OCI-LY7 (cell line): ENCODE measurements around the gene CDK18.

Experiments used
- EZH2phosphoT487 ChIP-seq: fragments of 200-600 bp; sonication (generic); IDR thresholded peaks from 2 replicates; pipeline ENCODE4 v1.6.1; 2018; ENCODE audit warnings: low read depth, borderline replicate concordance, mild to moderate bottlenecking, mixed run types, antibody characterized with exemption, low read length, moderate library complexity, mixed read lengths
- TF ChIP-seq, protein P1 (sequence below): fragments of 200-600 bp; sonication (generic); conservative IDR thresholded peaks from 2 replicates; pipeline ENCODE4 v1.5.1; 2014; ENCODE audit warnings: mild to moderate bottlenecking, antibody characterized with exemption, low read length, moderate library complexity, mixed read lengths

DNA sequence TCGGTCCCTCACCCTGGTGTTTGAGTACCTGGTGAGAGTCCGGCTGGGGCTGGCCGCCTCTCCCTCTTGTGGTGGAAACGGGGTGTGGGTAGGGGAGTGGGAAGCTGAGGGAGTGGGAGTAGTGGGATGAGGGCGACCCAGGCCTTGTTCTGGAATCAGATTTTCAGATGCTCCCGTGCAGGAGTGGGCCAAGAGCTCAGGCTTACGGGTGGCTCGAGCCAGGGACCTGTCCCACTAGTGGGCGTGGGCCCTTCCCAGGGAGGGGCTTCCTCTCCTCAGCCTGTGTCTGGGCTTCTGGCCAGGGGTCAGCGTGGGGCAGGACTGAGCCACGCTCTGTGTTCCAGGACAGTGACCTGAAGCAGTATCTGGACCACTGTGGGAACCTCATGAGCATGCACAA lies 22.0 kb downstream of the CDK18 start:
- TF ChIP-seq, protein P1, sequence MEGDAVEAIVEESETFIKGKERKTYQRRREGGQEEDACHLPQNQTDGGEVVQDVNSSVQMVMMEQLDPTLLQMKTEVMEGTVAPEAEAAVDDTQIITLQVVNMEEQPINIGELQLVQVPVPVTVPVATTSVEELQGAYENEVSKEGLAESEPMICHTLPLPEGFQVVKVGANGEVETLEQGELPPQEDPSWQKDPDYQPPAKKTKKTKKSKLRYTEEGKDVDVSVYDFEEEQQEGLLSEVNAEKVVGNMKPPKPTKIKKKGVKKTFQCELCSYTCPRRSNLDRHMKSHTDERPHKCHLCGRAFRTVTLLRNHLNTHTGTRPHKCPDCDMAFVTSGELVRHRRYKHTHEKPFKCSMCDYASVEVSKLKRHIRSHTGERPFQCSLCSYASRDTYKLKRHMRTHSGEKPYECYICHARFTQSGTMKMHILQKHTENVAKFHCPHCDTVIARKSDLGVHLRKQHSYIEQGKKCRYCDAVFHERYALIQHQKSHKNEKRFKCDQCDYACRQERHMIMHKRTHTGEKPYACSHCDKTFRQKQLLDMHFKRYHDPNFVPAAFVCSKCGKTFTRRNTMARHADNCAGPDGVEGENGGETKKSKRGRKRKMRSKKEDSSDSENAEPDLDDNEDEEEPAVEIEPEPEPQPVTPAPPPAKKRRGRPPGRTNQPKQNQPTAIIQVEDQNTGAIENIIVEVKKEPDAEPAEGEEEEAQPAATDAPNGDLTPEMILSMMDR = no peak
- TF ChIP-seq EZH2phosphoT487 = no peak
